Stomach (tissue), 9 donors: ENCODE results near the gene LILRB1. TPM values are rescaled to one million over a fixed set of nuclear protein-coding genes. Genes with fewer than 3 reads are reported as not detected.

Experiments
- DNase-seq, 2 donors: peaks; one replicate each; pipeline versions ENCODE4 v3.0.0 to v3.0.0-alpha.2; 2013 to 2019
- H3K27ac ChIP-seq, 5 donors: fragments of 200-600 bp in 4 of 5; sonication (generic) in 4 of 5; one replicate each; pipeline ENCODE4 v1.5.1; 2013 to 2019; ENCODE audit warnings: mild to moderate bottlenecking in 1 of 5, moderate library complexity in 1 of 5
- H3K27me3 ChIP-seq, 3 donors: fragments of 200-600 bp; sonication (generic); one replicate each; pipeline ENCODE4 v1.5.1; 2017 to 2019; ENCODE audit warnings: mixed run types in 1 of 3
- H3K36me3 ChIP-seq, 4 donors: fragments of 200-600 bp; sonication (generic); 1 replicate in 3 of 4; 2 replicates in 1 of 4; pipeline ENCODE4 v1.5.1; 2016 to 2019
- H3K4me1 ChIP-seq, 4 donors: fragments of 200-600 bp; sonication (generic); one replicate each; pipeline ENCODE4 v1.5.1; 2016 to 2019
- H3K4me3 ChIP-seq, 4 donors: fragments of 200-600 bp; sonication (generic) in 3 of 4; one replicate each; pipeline ENCODE4 v1.5.1; 2016 to 2019; ENCODE audit warnings: mild to moderate bottlenecking in 1 of 4
- H3K9me3 ChIP-seq, 4 donors: fragments of 200-600 bp; sonication (generic); one replicate each; pipeline ENCODE4 v1.5.1; 2016 to 2019
- CTCF ChIP-seq, 7 experiments: fragments of 450-650 bp in 4 of 7; fragments of 200-600 bp in 3 of 7; sonication (generic) in 3 of 7; IDR thresholded peaks; one replicate each; pipeline ENCODE4 v1.5.1; 2016 to 2019; ENCODE audit warnings: antibody characterized with exemption in 7 of 7, control low read depth in 2 of 7, mild to moderate bottlenecking in 1 of 7
- EP300 ChIP-seq: sonication (generic); formaldehyde crosslinking; IDR thresholded peaks from one replicate; pipeline ENCODE4 v1.6.1; 2017; ENCODE audit warnings: antibody characterized with exemption
- POLR2A ChIP-seq, 4 donors: fragments of 450-650 bp; IDR thresholded peaks; one replicate each; pipeline ENCODE4 v1.6.1; 2016; ENCODE audit warnings: antibody characterized with exemption in 4 of 4, control low read depth in 2 of 4, mild to moderate bottlenecking in 1 of 4, moderate library complexity in 1 of 4
- POLR2AphosphoS5 ChIP-seq, 3 donors: sonication (generic); formaldehyde crosslinking; IDR thresholded peaks; one replicate each; pipeline ENCODE4 v1.6.1; 2016; ENCODE audit warnings: antibody characterized with exemption in 3 of 3
- WGBS, 5 donors: extraction: QIAGEN DNeasy Blood & Tissue Kit in 3 of 5; methylation state at CpG; one replicate each; pipeline versions ENCODE4 v1.1.5 to v1.1.7; 2013 to 2018; 5-methylcytosine and 5-hydroxymethylcytosine counted together
- intact Hi-C: fragments of 100-400 bp; cut with DNase I; formaldehyde crosslinking; loops from one replicate; pipeline ENCODE4 v1.15.1; 2023; ENCODE audit warnings: low total_unique reads
- polyA plus RNA-seq, 3 donors: library from polyadenylated mRNA; stranded (reverse); fragments of 200-250 nt; gene quantifications; one replicate each; pipeline ENCODE4 v1.2.3, GENCODE V29; 2013
- total RNA-seq, 5 donors: library from RNA; depleted of rRNA; stranded (reverse); fragments of >200 nt; gene quantifications; one replicate each; pipeline versions ENCODE4 v1.1.0 to v1.2.3, GENCODE V29; 2014 to 2016
- donor health status: healthy with polysubstance abuse.
- donor health status: Bipolar disorder and iron deficiency.
- donor health status: healthy.

Gene LILRB1
- total and polyA plus RNA-seq, 8 donors = 0.37 to 50.8 (median 2.0) TPM; not detected in 1

GRCh38 chr19:54606891-54607784, 23.1 kb upstream of the LILRB1 start:
- intact Hi-C loops = no loop called here

GRCh38 chr19:54607785-54608150, 22.5 kb upstream of the LILRB1 start:
- Histone ChIP-seq H3K4me3 (no peak overlapping the region), H3K36me3 (no peaks in the 10 kb centered on the region), H3K4me1 (no peaks in the 10 kb centered on the region), H3K27me3 (peaks cover 0 to 15% (median 0%) of the 10 kb centered on the region in 3 donors), H3K9me3 (peaks cover 6 to 31% (median 13%) of the 10 kb centered on the region in 4 donors), H3K27ac (no peak overlapping the region)
- TF ChIP-seq POLR2AphosphoS5 (IDR thresholded peaks at IDR 0.05) (no peak), CTCF (IDR thresholded peaks at IDR 0.05) (no peak), POLR2A (IDR thresholded peaks at IDR 0.05) (no peak), EP300 (no peak)
- intact Hi-C loops = no loop called here
- DNase-seq = no peak
- WGBS, 5 donors = 50 to 79% (median 60%) methylated on average over 1 to 5 of the region's 5 CpGs

More at GRCh38 chr19:54606891-54607784, 23.1 kb upstream of the LILRB1 start:
- Histone ChIP-seq H3K9me3 (peaks cover 6 to 28% (median 13%) of the 10 kb centered on the region in 4 donors), H3K27me3 (peaks cover 0 to 15% (median 3%) of the 10 kb centered on the region in 3 donors), H3K36me3 (no peaks in the 10 kb centered on the region), H3K4me1 (no peaks in the 10 kb centered on the region), H3K4me3 (no peak overlapping the region), H3K27ac (no peak overlapping the region)
- DNase-seq = peak in 1 of 2 donors; percentile 16
- TF ChIP-seq POLR2A (IDR thresholded peaks at IDR 0.05) = no peak
- no peak for TF ChIP-seq CTCF (IDR thresholded peaks at IDR 0.05)
- TF ChIP-seq POLR2AphosphoS5 (IDR thresholded peaks at IDR 0.05) = no peak
- WGBS, 5 donors = 67 to 80% (median 75%) methylated on average over 14 to 16 of the region's 16 CpGs

GRCh38 chr19:54608205-54608604, 22.1 kb upstream of the LILRB1 start:
- intact Hi-C loops = no loop called here
- peaks cover 0 to 15% (median 0%) of the 10 kb centered on the region in 3 donors for H3K27me3 ChIP-seq
- no peak for DNase-seq
- no peaks in the 10 kb centered on the region for H3K36me3 ChIP-seq
- H3K4me3 ChIP-seq = no peak overlapping the region
- no peak for TF ChIP-seq POLR2A (IDR thresholded peaks at IDR 0.05)
- TF ChIP-seq CTCF (IDR thresholded peaks at IDR 0.05) = no peak
- no peak for TF ChIP-seq EP300
- no peak for TF ChIP-seq POLR2AphosphoS5 (IDR thresholded peaks at IDR 0.05)
- 66 to 86% (median 82%) methylated on average over 3 to 7 of the region's 7 CpGs for WGBS, 5 donors
- H3K4me1 ChIP-seq = no peaks in the 10 kb centered on the region
- H3K27ac ChIP-seq = no peak overlapping the region
- peaks cover 6 to 32% (median 13%) of the 10 kb centered on the region in 4 donors for H3K9me3 ChIP-seq

- no peaks in the 10 kb centered on the region for H3K4me1 ChIP-seq
- H3K4me3 ChIP-seq = no peak overlapping the region
- intact Hi-C loops = no loop called here
- 80 to 88% (median 87%) methylated on average over 15 of the region's 15 CpGs for WGBS, 5 donors
- no peak overlapping the region for H3K27ac ChIP-seq
- H3K9me3 ChIP-seq = peaks cover 6 to 32% (median 13%) of the 10 kb centered on the region in 4 donors
- H3K27me3 ChIP-seq = peaks cover 0 to 15% (median 0%) of the 10 kb centered on the region in 3 donors
- no peak for TF ChIP-seq EP300
- no peak for TF ChIP-seq POLR2AphosphoS5 (IDR thresholded peaks at IDR 0.05)
- TF ChIP-seq CTCF (IDR thresholded peaks at IDR 0.05) = no peak
- TF ChIP-seq POLR2A (IDR thresholded peaks at IDR 0.05) = no peak
- H3K36me3 ChIP-seq = no peaks in the 10 kb centered on the region
- peak in 1 of 2 donors; percentile 23 for DNase-seq
These were observed 21.5 kb upstream of the LILRB1 start for GRCh38 chr19:54608792-54609191.
